OCI-LY3 (cell line): ENCODE results near the gene COL4A2.
A peak's percentile ranks its signal among the peaks of the same experiment; 100 is the strongest.

Source experiments
- H2AFZ ChIP-seq: fragments of 200-600, 300-600 bp; shearing (Covaris generic); 2 replicates; pipeline ENCODE4 v1.6.0; 2014; ENCODE audit warnings: antibody characterized with exemption, low read depth, low read length
- H3K27ac ChIP-seq: fragments of 200-600, 300-600 bp; sonication (generic); 2 replicates; pipeline ENCODE4 v1.5.1; 2014; ENCODE audit warnings: mild to moderate bottlenecking, low read length, moderate library complexity, mixed read lengths
- H3K27me3 ChIP-seq: fragments of 200-600, 300-600 bp; sonication (generic); 2 replicates; pipeline ENCODE4 v1.6.1; 2014; ENCODE audit warnings: low read depth, low read length, mixed read lengths
- H3K36me3 ChIP-seq: fragments of 200-600, 300-600 bp; sonication (generic); replicated peaks from 2 replicates; pipeline ENCODE3; 2014; ENCODE audit warnings: low read depth, low read length, mixed read lengths
- H3K4me1 ChIP-seq: fragments of 300-600, 200-600 bp; sonication (generic); 2 replicates; pipeline ENCODE4 v1.6.1; 2014; ENCODE audit warnings: low read length, mixed read lengths
- H3K4me2 ChIP-seq: fragments of 200-600, 300-600 bp; sonication (generic); 2 replicates; pipeline ENCODE4 v1.6.1; 2014; ENCODE audit warnings: low read length, mixed read lengths
- H3K4me3 ChIP-seq: fragments of 300-600, 200-600 bp; sonication (generic); 2 replicates; pipeline ENCODE4 v1.5.1; 2014; ENCODE audit warnings: antibody characterized with exemption, mild to moderate bottlenecking, low read length, moderate library complexity
- H3K79me2 ChIP-seq: fragments of 300-600, 200-600 bp; shearing (Covaris generic); 2 replicates; pipeline ENCODE4 v1.6.1; 2014; ENCODE audit warnings: mild to moderate bottlenecking, low read length, mixed read lengths
- H3K9ac ChIP-seq: fragments of 300-600, 200-600 bp; shearing (Covaris generic); 2 replicates; pipeline ENCODE4 v1.6.0; 2014; ENCODE audit warnings: mild to moderate bottlenecking, low read length, moderate library complexity
- H3K9me3 ChIP-seq: fragments of 200-600, 300-600 bp; shearing (Covaris generic); 2 replicates; pipeline ENCODE4 v1.6.1; 2014; ENCODE audit warnings: low read length, mixed read lengths; ENCODE audit not compliant: insufficient read depth
- H4K20me1 ChIP-seq: fragments of 200-600, 300-600 bp; sonication (generic); 2 replicates; pipeline ENCODE4 v1.6.1; 2016; ENCODE audit warnings: low read length, mixed read lengths; ENCODE audit not compliant: insufficient read depth
- EZH2phosphoT487 ChIP-seq: fragments of 200-600 bp; shearing (Covaris generic); IDR thresholded peaks from 2 replicates; pipeline ENCODE4 v1.6.1; 2018; ENCODE audit warnings: antibody characterized with exemption, mixed run types, low read depth
- TF ChIP-seq, protein P1 (sequence below): fragments of 200-600, 300-600 bp; sonication (generic); IDR thresholded peaks from 2 replicates; pipeline ENCODE4 v1.5.1; 2014; ENCODE audit warnings: antibody characterized with exemption, low read length, low read depth

Gene COL4A2

DNA sequence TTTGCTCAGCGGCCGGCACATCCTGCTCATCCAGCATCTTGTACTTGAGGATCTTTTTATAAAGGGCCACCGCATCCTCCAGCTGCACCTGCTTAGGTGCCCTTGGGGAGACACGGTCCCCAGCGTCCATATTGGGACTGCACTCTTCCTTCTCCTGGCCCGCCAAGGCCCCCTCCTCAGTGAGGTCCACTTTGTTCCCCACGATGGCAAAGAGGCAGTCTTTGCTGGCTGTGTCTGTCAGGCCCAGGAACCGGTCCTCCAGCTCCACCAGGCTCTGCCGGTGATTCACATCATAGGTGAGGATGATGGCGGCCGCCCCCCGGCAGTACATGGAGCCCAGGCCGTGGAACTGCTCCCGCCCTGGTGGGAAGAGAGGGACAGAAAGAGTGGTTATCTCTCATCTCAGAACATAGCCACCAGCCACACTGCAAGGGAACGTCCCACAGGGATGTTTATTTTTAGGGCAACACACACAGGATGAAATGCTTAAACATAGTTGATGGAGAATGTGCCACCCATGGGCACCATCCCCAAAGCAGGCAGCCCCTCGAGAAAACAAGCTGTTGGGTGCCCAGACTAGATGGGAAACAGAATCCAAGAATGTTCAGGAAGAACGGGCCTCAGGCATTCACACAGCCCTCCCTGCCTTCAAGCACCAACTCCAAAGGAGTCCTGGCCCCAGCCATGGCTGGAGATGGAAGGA, 216.9 kb downstream of the COL4A2 start:
- Histone ChIP-seq H2AFZ (no peak overlapping the region), H3K27me3 (peaks cover 49% of the 10 kb centered on the region), H3K4me1 (peaks cover 14% of the 10 kb centered on the region), H3K4me3 (no peak overlapping the region), H3K36me3 (no peaks in the 10 kb centered on the region), H3K79me2 (no peaks in the 10 kb centered on the region), H3K9ac (no peak overlapping the region), H3K27ac (no peak overlapping the region), H3K9me3 (no peaks in the 10 kb centered on the region), H4K20me1 (no peaks in the 10 kb centered on the region), H3K4me2 (no peak overlapping the region)
- TF ChIP-seq EZH2phosphoT487 = no peak
- TF ChIP-seq, protein P1, sequence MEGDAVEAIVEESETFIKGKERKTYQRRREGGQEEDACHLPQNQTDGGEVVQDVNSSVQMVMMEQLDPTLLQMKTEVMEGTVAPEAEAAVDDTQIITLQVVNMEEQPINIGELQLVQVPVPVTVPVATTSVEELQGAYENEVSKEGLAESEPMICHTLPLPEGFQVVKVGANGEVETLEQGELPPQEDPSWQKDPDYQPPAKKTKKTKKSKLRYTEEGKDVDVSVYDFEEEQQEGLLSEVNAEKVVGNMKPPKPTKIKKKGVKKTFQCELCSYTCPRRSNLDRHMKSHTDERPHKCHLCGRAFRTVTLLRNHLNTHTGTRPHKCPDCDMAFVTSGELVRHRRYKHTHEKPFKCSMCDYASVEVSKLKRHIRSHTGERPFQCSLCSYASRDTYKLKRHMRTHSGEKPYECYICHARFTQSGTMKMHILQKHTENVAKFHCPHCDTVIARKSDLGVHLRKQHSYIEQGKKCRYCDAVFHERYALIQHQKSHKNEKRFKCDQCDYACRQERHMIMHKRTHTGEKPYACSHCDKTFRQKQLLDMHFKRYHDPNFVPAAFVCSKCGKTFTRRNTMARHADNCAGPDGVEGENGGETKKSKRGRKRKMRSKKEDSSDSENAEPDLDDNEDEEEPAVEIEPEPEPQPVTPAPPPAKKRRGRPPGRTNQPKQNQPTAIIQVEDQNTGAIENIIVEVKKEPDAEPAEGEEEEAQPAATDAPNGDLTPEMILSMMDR = no peak

GRCh38 chr13:110524541-110525257, 217.6 kb downstream of the COL4A2 start:
- Histone ChIP-seq H3K4me1 (peaks cover 14% of the 10 kb centered on the region), H3K27me3 (peaks cover 49% of the 10 kb centered on the region), H4K20me1 (no peaks in the 10 kb centered on the region), H2AFZ (no peak overlapping the region), H3K9ac (no peak overlapping the region), H3K36me3 (no peaks in the 10 kb centered on the region), H3K27ac (no peak overlapping the region), H3K79me2 (no peaks in the 10 kb centered on the region), H3K4me2 (no peak overlapping the region), H3K4me3 (no peak overlapping the region), H3K9me3 (no peaks in the 10 kb centered on the region)
- TF ChIP-seq EZH2phosphoT487 = no peak
- TF ChIP-seq, protein P1 = no peak

DNA sequence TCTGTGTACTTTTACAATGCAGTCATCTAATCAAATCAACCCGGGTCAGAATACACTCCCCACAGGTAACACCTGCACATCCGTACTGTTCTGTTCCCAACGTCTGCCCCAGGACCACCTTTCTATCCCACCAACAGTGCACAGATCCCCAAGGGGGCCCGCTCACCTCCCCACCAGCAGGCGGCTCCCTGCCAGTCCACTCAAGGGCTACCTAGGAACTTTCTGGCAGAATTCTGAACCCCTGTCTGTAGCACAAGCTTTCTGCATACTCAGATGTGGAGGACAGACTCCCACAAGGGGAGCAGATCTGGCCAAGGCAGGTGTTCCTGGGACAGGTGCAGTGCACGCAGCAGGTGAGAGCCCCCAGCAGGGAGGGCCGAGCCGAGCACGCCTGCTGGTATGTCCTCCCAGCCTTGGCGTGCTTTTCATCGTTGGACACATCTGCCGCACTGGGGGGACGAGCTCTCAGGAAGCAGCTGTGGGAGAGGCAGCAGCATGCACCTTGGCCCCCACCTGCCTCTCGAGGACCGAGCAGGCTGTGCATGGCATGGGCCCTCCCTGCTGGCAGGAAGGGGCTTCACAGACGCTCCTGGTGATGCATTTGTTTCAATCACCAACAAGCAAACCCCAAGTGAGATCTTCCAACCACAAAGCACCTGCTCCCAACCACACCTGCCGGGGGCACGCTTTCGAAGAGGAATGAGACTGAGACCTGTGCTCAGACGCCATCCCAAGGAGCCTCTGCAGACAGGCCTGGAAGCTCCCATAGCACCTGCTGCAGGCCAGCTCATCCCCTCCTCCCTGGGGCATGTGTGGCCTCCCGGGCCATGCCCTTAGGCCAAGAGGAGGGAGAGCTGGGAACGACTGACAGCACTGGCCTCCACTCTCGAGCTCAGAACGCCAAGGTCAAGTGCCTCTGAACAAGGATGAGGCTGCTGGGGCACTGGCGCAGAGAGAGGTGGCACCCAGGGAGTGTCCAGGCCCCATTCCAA, 218.5 kb downstream of the COL4A2 start:
- H3K4me1 ChIP-seq = peaks cover 14% of the 10 kb centered on the region
- no peaks in the 10 kb centered on the region for H4K20me1 ChIP-seq
- no peaks in the 10 kb centered on the region for H3K9me3 ChIP-seq
- no peak overlapping the region for H3K27ac ChIP-seq
- no peaks in the 10 kb centered on the region for H3K79me2 ChIP-seq
- TF ChIP-seq, protein P1 = peak; percentile 15; the same call in 1 of the 2 replicates
- no peak for TF ChIP-seq EZH2phosphoT487
- H3K4me3 ChIP-seq = no peak overlapping the region
- peak overlapping the region; percentile 2; the same call in 1 of the 2 replicates for H3K4me2 ChIP-seq
- no peak overlapping the region for H3K9ac ChIP-seq
- H3K36me3 ChIP-seq = no peaks in the 10 kb centered on the region
- H2AFZ ChIP-seq = no peak overlapping the region
- H3K27me3 ChIP-seq = peaks cover 49% of the 10 kb centered on the region

GRCh38 chr13:110528371-110528770, 221.3 kb downstream of the COL4A2 start:
- Histone ChIP-seq H3K4me3 (no peak overlapping the region), H2AFZ (no peak overlapping the region), H4K20me1 (no peaks in the 10 kb centered on the region), H3K9me3 (no peaks in the 10 kb centered on the region; the same call in 1 of the 2 replicates), H3K79me2 (no peaks in the 10 kb centered on the region), H3K27me3 (peaks cover 37% of the 10 kb centered on the region), H3K27ac (no peak overlapping the region), H3K9ac (no peak overlapping the region), H3K4me1 (peaks cover 7% of the 10 kb centered on the region), H3K4me2 (no peak overlapping the region), H3K36me3 (no peaks in the 10 kb centered on the region)
- no peak for TF ChIP-seq EZH2phosphoT487
- TF ChIP-seq, protein P1 = no peak
